Inferior parietal cortex (tissue), 1 donor: ENCODE data around the gene MEGF9.

Source experiments
- DNase-seq: peaks from one replicate; pipeline ENCODE4 v3.0.0-alpha.2; 2016; ENCODE audit errors: extremely low spot score

MEGF9 gene

DNA sequence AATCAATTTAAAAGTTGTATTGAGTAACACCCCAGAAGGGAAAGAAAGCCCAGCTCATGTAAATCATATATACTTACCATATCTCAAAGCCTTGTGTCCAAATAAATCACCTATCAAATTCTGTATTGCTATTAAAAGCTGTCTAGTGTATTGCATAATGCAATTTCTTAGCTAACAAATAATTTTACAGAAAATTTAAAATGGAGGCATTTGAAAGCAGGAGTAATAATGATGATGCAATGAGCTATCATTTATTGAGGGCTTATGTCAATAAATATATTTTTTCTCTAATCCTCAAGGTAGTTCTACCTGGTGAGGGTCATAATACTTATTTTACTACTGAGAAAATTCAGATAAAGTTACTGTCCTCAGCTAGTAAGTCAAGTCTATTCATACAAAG lies 91.5 kb downstream of the MEGF9 start:
- DNase-seq: no peak

DNA sequence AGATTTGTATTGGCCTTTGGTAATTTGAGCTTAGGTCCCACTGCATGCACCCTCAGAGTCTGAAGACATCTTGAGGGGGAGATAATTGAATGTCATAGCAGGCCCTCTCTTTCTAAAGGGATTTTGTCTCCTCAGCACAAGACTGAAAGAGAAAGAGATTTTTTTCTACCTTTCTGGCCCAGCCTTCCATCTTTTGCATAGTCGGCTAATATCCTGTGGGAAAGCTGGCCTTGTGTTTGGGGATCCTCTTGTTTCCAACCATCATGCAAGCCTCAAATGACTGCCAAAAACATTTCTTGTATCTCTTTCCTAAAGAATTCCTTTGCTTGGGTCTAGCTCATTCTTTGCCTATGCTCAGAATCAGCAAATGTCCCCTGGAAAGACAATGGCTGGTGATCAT lies 92.3 kb downstream of the MEGF9 start:
- no peak for DNase-seq

DNA sequence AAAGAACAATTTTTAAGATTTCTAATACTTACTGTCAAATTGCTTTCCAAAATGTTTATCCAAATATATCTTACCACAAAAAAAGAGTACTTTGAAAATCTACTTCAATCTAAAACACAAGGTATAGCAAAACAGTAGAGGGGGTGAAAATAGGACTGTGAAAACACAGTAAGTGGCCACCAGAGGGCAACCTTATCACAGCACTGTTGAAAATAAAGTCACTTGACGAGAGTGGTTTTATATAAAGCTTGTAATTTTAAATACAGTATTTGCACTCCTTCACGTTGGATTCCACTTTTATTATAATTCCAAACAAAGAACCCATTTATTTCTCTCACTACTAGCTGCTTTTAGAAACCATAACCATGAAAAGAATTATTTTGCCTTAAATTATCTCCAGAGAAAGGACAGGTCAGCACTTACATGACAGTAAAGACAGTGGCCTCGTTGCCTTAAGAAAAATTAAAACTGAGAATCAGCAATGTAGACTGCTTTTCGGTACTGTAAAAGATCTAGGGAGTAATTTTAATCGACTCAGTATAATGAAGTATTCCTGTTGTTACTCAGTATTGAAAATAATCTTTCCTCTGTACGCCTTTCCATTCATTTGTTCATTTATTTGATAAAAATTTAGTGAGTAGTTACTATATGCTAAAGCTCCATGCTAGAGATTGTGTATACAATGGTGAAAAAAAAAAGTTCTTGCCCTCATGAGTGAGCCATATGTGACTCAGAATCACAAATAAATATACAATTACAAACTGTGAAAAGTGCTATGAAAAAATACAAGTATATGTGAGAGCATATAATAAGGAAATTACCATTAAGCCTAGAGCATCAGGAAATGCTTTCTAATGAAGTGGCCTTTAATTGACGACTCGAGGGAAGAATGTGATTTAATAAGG lies 94.3 kb downstream of the MEGF9 start:
- DNase-seq: peak; percentile 89

DNA sequence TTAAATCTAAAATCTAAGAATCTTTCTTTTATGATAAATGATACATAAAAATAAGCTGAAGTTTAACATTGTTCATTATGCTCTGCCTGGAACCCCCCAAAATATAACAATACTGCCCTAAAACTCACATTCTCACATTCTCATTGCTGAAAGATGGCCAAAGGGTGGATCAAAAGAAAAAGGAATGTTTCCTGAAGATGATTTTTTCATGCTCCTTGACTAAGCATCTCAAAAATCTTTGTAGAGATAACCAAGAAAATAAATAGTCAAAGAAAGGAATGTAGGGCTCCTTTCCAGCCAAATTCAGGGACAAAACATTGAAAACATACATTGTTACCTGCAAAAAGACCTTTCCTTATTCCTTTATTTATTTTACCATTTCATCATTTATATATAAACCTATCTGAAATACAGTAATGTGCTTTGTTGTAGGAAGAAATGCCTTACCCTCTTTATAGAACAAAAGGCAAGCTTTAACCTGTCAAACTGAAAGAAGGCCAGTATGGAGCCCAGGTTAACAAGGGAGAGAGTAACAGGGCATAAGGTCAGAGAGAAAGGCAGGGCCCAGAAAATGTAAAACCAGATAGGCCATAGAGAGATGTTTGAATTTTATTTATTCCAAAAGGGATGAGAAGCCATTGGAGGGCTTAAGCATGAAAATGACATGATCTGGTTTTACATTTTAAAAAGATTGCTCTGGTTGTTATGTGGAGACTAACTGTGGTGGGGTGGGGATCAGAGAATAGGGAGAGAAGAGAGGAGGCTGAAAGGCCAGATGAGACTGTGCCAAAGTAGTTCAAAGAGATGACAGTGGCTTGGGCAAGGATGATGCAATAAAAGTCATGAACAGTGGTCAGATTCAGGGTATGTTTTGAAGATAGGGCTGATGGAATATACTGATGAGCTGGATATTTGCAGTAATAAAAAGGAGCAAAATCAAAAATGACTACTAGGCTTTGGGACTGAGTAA lies 97.0 kb downstream of the MEGF9 start:
- no peak for DNase-seq

DNA sequence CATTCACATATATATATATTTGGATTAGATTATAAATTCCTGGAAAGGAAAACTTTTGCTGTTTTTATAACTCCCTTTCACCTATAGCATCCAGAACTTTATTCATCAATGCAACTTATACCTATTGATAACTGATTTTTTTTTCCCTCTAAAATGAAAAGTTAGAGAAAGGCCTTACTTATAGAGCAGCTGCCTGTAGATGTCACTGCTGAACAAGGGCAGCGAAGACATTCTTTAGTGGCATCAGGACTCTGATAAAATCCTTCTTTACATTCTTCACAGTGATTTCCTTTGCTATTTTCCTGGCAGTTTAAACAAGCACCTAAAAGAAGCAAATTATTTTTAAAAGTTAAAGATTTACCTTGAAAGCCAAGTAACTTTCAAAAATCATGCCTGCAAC lies 102.1 kb downstream of the MEGF9 start:
- no peak for DNase-seq

DNA sequence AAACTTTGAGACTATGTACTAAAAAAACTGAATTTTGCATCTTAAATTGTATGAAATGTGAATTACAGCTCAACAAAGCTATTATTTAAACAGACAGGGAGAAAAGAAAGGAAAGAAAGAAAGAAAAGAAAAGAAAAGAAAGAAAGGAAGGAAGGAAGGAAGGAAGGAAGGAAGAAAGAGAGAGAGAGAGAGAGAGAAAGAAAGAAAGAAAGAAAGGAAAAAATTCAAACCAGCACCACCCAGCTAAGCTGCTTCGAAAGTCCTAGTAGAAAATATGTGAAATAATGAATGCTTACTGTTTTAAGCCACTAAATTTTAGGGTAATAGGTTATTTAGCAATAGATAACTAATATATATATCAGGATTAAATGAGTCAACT lies 102.6 kb downstream of the MEGF9 start:
- DNase-seq: no peak

DNA sequence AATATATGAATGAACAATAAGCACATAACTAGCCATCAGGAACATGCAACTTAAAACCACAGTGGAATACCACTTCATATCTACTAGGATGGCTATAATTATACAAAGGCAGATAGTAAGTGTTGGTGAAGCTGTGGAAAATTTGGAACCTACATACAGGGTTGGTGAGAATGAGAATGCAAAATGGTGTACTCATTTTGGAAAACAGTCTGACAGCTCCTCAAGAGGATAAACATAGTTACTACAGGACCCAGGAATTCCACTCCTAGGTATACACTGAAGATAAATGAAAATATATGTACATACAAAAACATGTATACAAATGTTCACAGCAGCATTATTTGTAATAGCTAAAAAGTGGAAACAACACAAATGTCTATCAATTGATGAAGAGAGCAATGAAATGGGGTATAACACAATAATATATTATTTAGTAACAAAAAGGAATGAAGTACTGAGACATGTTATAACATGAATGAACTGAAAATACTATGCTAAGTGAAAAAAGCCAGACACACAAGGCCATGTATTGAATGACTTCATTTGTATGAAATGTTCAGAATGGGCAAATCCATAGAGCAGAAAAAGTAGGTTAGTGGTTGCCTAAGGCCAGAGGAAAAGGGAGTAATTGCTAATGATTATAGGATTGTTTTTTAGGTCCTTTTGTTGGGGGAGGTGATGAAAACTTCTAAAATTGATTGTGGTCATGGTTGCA lies 103.1 kb downstream of the MEGF9 start:
- DNase-seq: no peak

DNA sequence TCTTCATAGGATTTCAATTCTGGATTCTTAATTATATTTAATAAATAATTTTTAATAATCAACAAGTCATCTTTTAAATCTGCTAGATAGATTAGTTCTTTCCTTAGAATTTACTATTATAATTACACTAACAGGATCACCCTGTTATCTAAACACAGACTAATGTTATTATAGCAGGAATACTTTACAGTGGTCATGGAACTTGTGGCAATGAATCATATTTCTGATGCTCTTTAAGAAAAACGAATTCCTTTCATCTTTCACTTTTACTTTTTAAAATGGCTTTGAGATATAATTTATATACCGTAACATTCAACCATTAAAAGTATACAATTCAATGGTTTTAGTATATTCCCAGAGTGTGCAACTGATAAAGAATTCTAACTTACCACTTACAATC lies 104.6 kb downstream of the MEGF9 start:
- DNase-seq: no peak

DNA sequence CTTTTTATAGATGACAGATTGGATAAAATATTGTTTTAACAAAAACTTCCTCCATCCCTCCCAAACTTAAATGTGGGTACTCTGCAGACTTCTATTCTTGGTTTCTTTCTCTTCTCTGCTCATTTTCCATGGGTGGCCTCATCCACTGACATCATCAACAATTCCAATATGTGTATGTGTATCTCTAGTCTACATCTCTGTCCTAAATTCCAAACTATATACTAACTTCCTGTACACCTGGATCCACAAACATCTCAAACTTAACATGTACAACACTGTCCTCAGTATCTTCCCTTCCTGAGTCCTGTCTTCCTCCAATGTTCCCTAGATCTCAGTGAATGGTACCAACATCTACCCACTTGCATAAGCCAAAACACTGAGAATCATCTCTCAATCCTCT lies 105.8 kb downstream of the MEGF9 start:
- no peak for DNase-seq

DNA sequence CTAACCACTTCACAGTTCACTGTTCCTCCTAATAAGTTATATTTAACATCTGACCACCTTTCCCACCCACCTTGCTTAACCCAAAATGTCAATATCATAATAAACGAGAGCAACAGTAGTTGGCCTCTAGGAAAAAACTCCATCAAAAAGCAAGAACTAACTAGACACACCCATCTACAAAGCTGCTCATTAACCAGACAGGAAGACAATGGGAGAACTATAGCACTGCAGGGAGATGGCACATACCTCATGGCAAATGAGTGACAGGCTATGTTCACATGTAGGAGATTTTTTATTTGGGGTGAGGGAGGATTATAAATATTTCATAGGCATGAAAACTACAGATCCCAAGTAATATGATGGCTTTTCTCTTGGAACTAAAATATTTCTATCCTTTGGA lies 110.7 kb downstream of the MEGF9 start:
- no peak for DNase-seq

DNA sequence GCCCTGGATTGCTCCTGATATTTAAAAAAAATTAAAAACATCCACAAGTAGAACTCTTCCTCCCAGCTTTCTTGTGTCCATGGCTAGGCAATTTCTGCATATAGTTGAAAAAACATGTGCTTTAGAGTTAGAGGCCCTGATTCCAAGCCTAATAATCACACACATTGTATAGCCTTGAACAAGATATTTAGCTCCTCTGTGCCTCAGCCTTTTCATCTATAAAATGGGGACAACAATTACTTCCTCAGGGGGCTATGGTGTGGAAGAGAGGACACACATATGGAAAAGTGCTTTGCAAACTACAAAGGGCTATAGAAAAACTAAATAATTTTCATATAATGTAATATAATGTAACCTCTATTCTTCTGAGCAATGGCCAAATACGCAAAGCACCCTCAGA lies 111.3 kb downstream of the MEGF9 start:
- no peak for DNase-seq

DNA sequence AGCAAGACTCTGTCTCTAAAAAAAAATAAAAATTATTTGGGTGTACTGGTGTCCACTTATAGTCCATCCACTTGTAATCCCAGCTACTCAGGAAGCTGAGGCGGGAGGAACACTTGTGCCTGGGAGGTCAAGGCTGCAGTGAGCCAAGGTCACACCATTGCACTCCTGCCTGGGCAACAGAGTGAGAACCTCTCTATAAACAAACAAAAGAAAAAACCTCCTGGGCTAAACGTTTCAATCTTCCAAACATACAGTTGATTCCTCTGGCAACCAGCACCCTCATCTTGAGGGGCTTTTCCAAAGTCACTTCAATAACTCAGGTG lies 120.4 kb downstream of the MEGF9 start:
- DNase-seq: no peak

DNA sequence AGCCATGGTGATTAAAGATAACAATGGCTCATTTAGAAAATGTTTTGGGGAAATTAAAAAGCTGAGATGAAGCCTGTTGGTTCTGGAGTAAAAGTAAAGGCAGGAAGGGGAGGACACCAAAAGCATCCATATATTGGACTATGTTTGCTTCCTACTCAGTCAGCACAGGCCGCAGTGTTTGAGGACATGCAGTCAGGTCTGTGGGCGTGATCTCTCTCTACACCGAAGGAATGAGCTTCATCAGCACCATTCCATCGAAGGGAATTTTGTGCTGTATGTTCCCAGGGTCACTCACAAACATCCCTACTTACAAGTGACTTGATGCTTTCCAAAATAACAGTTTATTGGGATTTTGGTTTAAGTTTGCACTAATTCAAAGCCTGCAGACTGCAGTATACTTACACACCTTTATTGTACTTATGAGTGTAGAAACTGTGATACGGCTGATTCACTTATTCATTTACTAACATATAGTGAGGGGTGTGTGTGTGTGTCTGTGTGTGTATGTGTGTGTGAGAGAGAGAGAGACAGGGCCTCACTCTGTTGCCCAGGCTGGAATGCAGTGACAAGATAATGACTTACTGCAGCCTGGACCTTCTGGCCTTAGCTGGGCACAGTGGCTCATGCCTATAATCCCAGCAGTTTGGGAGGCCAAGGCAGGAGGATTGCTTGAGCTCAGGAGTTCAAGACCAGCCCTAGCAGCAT lies 120.9 kb downstream of the MEGF9 start:
- no peak for DNase-seq

DNA sequence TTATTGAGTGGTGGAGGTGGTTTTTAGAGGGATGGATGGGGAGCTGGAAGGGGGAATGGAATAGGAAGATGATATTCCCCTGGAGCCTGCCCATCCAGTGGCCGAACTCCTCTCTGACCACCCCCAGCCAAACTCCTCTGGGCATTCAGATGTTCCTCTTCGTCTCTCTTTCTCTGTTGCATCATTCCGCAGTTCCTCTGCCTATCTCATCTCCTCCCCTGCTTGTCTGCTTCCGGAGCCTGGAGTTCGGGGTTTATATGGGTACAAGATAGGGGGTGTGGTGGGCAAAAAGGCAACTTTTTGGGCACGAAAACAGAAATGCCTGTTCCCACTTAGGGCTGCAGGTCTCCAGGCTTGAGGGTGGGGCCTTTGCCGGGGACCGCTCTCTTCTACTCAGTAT lies 122.1 kb downstream of the MEGF9 start:
- no peak for DNase-seq

DNA sequence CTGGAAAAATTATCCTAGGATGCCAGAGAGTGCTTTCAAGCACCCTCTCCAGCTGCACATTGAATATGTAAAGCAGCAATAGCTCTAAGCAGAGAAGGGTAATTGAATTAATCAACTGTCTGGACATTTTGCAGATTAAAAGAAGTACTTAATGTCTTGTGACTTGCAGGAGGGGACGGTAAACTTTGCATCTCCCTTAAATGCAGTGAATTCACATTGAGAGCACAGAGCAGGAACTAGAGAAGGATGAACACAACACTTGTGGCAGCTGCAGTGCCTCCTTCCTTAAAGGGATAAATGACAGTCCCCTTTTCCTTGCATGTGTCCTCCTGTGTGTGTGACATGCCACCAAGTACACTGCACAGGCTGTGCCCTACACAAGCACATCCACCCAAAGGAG lies 126.9 kb downstream of the MEGF9 start:
- no peak for DNase-seq

DNA sequence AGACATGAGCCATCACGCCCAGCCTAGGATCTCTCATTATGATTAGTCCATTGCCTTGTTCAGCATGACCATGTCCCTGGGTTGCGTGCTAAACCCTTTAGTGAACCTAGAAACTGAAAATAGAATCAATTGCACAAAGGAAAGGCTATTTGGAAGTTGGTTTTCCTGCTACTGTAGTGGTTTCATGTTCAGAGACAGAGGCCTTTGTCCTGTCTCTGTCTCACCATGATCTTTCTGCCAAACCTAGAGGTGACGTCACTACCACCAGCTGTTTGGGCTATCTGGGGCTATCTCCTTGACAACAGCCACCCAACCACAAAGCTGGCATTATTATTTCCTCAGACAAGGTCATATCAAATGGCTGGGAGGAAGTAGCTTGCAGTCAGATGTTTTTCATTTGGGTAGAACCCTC lies 130.3 kb downstream of the MEGF9 start:
- peak; percentile 89 for DNase-seq

DNA sequence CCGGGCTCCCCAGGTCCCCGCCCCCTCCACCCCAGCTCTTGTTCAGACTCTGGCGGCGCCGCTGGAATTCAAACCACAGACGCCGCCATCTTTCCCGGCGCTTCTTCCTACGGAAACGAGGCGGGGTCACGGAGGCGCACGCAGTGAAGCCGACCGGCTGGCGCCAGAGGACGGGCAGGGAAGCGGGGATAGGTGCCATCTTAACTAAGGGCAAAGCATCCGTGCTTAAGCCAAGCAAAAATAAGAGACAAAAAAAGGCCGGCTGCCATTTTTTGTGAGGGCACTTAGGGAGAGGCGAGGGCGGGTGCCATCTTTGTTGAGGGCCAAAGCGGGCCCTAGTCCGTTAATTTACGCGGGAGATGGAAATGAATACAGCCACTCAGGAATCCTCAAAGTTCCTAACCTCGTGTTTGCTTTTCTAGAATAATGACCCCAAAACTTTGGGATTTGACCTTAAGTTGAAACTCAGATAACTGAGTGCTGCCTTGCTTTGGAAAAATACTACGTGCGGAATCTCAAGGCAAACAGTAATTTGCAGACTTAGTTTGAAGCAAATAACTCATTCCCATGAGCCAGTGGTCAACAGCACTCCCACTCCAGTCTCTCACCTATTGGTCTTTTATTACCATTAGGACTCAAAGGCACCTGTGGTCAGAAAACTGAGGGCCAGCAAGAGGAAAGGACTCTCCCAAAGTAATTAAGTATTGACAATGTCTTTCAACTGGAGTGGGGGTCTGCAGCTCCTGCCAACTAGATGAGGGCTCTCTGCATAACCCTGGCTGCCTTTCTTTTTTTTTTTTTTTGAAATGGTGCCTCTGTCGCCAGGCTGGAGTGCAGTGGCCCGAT lies 134.0 kb downstream of the MEGF9 start, which contains the start of gene CDK5RAP2:
CDK5RAP2 (minus strand) TSS at position 117 of the 846 bp plus-strand sequence. CDS start 189 bp downstream, outside the sequence.
- DNase-seq: peak; percentile 98

DNA sequence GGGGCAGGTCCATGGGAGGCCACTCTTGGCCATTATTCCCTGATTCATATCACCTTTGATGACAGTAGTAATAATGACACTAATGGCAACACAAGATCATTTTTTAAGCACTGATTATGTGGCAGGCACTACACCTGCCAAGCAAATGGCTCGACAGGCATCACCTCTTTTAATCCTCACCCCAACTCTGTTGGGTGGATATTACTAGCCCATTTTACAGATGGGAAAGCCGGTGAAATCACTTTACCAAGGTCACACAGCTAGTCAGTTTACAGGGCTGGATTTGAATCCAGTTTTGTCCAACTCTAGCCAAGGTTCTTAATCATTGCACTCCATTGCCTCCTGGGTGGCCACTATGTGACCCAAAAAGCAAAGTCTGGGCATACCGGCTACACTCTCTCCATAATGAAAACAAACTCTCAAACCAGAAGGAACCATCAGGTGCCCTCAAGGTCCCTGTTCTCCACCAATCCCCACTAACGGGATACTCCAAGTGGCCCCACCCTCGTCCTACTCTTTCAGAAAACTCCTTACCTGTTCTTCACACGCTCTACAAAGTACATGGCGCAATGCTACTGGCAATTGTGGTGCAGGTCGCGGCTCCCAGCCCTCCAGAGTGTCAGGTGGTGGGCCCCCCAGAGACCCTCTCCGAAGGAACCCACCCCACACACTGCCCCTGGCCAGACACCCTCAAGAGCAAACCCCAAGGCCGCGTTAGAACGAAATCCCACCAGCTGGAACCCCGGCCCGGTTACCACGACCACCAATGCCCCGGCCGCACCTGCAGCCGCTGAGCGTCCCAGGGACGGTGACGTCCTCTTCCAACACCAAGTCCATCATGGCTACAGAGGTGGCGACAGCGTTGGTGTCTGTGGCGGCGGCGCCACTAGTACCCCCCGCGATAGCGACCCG lies 134.9 kb downstream of the MEGF9 start:
- no peak for DNase-seq

DNA sequence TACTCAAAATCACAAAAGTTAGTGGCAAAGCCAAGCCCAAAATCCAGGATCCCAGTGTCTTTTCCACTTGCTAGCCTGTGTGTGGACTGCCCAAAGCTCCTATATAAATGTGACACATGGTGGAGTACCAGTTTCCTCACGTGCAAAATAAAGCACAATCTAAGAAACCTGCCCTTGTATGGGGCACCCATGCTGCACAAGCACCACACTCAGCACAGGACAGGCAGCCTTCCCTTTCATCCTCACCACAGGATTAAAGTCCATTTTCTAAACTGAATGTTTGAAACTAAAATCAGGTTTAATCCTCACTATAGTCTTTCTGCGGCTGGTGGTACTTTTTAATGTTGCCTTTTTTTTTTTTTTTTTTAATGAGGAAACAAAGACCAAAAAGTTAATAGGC lies 139.8 kb downstream of the MEGF9 start:
- no peak for DNase-seq
